ENCODE data around the gene CLDN7.

Gene CLDN7

DNA sequence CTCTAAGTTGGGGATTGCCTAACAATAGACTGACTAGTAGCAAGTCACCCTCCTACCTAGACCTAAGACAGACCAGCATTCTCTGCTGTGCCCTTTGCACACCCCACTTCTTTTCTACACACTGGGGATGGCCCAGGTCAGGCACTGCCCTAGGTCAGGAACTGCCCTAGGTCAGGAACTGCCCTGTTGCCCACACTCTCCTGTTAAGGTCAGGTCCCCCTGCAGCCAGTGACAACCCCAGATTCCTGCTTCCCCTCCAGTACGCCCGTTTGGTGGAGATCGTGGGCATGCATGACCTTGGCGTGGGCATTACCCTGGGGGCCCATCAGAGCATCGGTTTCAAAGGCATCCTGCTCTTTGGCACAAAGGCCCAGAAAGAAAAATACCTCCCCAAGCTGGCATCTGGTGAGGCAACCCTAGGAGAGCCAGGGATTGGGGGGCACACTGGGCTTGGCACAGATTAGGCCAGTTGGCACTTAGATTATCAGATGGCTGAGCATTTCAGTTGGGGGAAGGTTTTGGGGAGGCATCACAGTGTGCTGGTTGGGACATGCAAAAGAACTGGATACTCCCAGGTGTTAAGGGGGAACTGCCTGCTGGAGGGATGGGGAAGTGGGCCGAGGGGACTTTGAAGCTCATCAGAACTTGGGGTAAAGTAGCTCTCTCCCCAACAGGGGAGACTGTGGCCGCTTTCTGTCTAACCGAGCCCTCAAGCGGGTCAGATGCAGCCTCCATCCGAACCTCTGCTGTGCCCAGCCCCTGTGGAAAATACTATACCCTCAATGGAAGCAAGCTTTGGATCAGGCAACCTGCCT, 40.8 kb downstream of the CLDN7 start:
- DNase-seq (ENCODE audit: extremely low read depth in 1 of 2, low read depth in 1 of 2) = no peak

DNA sequence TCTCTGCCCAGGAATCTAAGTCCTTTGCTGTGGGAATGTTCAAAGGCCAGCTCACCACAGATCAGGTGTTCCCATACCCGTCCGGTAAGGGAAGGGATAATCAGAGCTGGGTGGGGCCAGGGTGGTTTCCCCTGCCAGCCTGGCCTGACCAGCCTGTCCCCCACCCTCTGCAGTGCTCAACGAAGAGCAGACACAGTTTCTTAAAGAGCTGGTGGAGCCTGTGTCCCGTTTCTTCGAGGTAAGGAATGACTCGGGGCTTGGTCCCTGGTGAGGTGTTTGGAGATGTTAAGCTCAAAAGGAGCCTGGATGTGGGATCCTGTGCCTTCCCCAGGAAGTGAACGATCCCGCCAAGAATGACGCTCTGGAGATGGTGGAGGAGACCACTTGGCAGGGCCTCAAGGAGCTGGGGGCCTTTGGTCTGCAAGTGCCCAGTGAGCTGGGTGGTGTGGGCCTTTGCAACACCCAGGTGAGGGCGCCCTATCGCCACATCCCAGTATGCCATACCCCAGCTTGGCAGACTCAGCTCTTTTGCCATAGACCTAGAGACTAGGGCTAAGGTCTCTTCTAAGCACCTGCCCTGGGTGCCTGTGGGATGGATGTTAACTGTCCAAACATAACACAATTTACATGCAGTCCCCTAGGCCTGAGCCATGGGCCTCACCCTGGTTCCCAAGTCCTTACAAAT, 41.5 kb downstream of the CLDN7 start:
- peak in 1 of 2 donors; percentile 57 for DNase-seq (ENCODE audit: extremely low read depth in 1 of 2, low read depth in 1 of 2)

DNA sequence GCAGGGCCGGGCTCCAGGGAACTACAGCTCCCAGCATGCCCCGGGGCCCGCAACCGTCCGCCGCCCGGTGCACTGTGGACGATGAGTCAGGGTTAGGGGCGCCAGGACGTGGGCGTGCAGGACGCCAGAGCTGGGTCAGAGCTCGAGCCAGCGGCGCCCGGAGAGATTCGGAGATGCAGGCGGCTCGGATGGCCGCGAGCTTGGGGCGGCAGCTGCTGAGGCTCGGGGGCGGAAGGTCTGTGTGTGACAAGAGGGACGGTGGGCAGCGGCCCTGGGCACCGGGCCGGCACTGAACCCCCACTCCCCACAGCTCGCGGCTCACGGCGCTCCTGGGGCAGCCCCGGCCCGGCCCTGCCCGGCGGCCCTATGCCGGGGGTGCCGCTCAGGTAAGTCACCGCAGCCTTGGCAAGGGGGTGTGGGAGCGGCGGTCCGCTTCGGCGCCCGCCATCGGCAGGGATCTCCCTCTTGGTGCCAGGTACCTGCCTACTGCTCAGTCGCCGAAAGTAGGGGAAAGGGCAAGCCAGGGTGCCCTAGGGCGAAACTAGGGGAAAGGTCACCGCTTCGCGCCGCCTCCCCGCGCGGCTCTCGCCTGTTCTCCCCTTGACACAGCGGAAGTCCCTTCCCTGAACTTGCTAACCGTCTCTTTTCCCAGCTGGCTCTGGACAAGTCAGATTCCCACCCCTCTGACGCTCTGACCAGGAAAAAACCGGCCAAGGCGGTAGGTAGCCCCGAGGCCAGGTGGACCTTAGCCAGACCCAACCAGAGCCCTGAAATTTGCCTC, 42.3 kb downstream of the CLDN7 start, which contains the start of the genes ACADVL and DLG4:
TSS of gene ACADVL (plus strand) at position 127 of the 781 bp plus-strand sequence. CDS start at position 174, 47 bp downstream.
TSS of gene DLG4 (minus strand) at position 25 of the 781 bp plus-strand sequence.
- DNase-seq (ENCODE audit: extremely low read depth in 1 of 2, low read depth in 1 of 2) = peak; percentile 85 to 87

DNA sequence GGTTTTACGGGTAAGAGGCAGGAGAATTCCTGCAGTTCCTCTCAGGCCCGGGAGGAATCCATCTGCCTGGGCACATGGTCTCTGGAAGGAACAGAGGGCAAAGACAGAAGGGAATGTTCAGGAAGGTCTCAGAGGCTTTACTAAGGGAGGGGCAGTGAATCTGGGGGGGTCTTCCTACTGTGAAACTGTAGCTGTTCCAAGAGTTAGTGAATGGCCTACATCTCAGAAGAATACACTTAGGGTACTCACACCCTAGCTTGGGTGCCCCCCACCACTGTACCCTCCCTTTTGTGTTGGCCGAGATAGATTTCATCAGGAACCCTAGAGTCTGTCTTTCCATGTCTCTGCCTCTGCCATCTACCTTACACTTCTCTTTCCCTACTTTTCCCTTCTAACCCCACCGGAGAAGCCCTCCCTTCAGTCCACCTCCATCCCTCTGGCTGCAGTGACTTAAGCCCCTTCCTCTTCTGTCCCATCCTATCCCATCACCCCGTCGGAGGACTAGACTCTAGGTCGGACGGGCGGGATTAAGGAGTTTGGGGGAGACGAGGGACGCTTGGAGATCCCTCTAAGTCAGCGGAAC, 43.0 kb downstream of the CLDN7 start:
- DNase-seq (ENCODE audit: extremely low read depth in 1 of 2, low read depth in 1 of 2) = no peak

DNA sequence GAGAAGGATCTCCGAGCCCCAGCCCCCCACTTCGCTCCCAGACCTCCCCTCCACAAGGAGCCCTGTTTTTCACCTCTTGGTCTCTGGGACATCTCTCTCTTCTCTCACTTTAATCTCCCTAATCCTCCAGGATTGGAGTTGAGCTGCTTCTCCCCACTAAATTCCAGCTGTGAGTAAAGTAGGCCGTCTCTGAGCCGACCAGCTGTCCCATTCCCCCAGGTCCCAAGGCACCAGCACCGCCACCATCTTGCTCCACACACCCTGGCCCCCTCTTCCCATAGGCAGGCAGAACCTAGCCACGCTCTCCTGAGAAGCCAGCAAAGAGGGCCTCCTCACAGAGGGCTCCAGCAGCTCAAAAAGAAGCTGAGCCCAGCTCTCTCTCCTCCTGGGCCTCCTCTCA, 43.5 kb downstream of the CLDN7 start:
- DNase-seq (ENCODE audit: extremely low read depth in 1 of 2, low read depth in 1 of 2) = no peak

DNA sequence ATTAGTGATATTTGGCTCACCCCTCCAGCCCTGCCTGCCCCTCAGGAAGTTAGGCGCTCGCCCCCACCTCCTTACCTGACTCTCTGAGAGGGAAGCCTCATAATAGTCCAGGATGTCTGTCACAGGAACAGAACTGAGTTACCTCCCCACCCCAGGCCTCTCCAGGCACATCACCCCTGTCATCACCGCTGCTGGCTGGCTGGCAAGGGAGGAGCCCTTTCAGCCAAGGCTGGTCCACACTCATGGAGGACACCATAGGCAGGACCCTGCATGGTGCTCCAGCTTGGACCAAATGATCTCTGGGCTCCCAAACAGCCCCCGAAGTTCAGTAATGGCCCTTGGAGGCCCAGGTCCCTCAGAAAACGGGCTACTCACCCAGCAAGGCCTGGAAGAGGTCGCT, 44.1 kb downstream of the CLDN7 start:
- no peak for DNase-seq (ENCODE audit: extremely low read depth in 1 of 2, low read depth in 1 of 2)

DNA sequence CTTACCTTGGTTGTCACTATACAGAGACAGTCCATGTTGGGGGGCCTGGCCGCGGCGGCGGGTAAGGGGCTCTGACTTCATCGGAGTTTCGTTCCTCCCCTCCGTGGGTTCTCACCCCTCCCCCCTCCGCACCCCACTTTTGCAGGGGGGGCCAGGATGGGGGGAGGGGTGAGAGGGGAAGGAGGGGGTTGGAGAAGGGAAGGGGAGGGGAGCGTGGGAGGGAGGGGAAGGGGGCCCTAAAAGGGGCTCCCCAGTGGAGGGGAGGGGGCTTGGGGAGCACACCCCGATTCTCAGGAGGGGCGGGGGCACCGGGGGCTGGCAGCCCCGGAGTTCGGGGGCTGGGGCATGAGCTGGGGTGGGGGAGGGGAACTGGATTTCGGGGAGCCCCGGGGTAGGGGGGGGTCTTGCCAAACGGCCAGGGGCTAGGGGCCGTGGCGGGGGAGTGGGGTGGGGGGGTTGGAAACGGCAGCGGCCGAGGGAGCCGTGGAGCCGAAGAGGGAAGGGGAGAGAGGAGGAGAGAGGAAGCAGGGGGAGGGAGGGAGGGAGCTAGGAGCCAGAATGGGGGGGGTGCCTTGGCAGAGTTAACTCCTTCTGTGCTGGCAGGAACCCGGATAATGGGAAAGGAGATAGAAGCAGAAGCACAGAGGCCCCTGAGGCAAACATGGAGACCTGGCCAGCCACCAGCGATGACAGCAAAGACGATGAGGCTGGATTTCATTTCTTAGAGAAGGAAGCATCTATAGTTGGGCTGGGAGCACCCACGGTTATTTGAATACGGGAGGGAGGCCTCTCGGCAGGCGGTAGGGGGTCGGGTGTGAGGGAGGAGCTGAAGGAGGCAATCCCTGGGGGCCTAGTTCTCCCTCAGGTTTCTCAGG, 44.9 kb downstream of the CLDN7 start:
- DNase-seq (ENCODE audit: extremely low read depth in 1 of 2, low read depth in 1 of 2) = no peak

DNA sequence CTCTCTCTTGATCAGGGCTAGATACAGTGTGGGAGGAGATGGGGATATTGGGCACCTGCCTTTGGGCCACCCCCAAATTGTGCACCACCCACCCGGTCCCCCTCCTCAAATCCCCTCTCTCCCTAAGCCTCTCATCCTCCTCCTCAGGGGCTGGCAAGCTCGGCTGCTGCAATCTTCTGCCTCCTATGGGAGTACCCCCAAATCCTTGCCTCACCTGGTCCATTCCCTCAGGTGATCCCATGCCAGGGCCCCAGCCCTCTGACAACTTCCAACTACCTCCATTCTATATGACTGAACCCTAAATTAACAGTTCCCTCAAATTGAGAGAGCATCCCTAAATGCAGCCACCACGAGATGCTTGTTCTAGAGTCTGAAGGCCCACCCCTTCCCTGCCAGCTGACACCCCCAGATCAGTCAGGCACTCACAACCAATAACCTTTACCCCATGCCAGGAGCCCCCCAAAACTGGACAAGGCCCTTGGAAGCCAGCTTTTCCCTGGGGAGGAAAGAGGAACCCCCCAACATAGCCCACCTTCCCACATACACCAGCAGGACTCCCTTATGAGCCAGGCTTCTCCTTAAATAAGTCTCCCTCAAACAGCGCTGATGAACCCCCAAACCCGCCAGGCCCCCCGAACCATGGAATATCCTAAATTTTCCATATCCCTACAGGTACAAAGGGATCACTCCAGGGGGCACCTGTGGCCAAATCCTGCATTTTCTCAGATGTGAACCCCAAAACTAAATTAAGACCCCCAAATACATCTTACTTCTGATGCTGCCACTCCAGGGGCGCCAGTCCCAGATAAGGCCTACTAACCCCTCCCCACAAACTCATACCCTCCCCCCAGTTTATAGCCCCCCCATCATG, 45.8 kb downstream of the CLDN7 start:
- no peak for DNase-seq (ENCODE audit: extremely low read depth in 1 of 2, low read depth in 1 of 2)

DNA sequence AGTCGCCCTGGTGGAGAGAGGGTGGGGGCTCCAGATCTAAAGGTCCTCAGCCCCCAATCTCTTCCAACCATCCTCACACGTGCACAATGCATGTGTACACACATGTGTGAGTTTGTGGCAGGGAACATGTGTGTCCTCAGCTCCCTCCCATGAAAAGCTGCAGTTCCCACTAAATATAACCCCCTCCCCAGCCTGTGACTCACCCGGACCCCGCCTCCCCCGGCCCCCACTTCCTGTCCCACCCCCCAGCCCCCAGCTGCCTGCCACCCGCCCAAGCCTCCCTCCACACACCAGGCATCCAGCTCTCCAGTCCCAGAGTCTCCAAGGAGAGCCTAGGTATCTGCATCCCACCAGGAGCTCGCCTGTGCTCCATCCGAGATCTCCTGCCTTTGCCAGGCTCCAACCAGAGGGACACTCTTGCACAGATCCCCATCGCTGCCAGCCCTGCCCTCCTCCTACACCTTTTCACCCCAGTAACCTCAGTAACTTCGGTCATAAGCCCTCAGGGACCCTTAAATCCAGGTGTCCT, 46.6 kb downstream of the CLDN7 start:
- no peak for DNase-seq (ENCODE audit: extremely low read depth in 1 of 2, low read depth in 1 of 2)

DNA sequence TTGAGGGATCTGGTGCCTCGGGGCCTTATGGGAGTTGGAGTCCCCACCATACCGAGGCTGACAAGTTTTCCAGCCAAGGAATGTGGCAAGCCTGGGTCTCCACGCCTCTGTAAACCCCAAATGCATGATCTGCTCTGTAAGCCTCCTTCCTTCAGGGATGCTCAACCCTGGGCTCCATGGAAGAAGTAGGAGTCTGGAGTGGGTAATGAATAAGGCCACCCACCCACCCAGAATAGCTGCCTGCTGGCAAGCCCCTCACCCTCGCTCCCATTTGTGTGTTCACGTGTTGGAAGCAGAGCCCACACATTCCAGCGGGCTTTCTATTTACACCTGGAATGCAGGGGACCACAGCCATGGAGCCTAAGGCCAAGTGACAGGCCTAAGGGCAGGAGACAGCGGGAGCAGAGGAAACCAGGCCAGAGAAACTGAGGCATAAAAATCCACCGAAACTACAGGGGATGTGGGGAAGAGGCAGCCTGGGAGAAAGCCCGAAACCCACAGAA, 47.1 kb downstream of the CLDN7 start:
- DNase-seq (ENCODE audit: extremely low read depth in 1 of 2, low read depth in 1 of 2) = no peak

DNA sequence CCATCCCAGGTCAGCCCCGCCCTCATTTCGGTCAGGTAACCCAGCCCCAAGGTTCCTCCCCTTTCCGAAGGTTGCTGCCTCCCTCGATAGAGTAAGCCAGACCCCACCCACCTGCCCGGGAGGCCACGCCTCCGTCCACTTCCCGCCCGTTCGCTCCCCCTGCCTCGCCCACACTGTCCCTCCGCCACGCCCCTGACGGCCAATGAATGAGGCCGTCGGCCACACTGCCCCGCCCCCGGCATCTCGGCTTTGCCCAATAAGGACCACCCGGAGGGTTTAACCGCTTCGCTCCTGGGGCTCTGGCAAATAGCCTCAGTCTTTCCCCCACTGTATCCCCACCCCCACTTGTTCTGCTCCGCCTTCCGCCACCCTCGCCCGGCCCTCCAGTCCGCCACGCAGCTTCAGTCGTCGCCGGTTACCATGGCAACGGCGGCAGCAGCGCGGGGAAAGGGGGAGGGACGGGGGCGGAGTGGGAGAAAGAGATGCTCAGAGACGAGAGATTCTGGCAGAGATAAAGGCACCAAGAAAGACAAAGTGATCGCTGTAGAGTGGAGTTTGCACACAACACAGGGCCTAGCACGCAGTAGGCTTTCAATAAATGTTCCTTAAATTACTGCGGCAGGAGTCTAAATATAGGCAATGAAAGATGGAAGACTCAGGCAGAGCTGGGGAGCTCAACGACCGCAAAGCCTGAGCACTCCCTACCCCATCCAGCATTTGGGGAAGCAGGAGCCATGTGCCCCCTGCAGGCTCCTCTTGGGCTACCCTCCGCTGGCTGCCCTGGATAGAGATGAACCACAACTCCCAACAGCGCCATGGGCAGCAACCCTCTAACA, 47.8 kb downstream of the CLDN7 start:
- peak; percentile 100 for DNase-seq (ENCODE audit: extremely low read depth in 1 of 2, low read depth in 1 of 2)

DNA sequence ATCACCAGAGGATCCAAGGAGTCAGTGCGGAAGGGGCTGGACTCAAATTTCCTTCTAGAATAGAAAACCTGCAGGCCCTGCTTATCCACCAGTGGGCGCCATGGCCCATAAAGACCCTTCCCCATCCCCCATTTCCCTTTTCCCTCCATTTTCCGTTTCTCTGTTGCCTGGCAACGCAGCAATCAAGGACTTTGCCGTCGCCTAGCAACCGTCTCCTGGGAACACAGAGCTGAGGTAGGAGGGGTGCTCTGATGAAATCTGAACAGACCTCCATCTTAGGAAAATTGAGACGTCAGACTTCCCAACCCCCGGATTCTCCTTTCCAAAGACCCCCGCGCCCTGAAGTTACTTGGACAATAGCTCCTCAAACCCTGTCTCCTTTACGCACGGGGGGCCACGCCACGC, 48.4 kb downstream of the CLDN7 start:
- peak in 1 of 2 donors; percentile 40 for DNase-seq (ENCODE audit: extremely low read depth in 1 of 2, low read depth in 1 of 2)

DNA sequence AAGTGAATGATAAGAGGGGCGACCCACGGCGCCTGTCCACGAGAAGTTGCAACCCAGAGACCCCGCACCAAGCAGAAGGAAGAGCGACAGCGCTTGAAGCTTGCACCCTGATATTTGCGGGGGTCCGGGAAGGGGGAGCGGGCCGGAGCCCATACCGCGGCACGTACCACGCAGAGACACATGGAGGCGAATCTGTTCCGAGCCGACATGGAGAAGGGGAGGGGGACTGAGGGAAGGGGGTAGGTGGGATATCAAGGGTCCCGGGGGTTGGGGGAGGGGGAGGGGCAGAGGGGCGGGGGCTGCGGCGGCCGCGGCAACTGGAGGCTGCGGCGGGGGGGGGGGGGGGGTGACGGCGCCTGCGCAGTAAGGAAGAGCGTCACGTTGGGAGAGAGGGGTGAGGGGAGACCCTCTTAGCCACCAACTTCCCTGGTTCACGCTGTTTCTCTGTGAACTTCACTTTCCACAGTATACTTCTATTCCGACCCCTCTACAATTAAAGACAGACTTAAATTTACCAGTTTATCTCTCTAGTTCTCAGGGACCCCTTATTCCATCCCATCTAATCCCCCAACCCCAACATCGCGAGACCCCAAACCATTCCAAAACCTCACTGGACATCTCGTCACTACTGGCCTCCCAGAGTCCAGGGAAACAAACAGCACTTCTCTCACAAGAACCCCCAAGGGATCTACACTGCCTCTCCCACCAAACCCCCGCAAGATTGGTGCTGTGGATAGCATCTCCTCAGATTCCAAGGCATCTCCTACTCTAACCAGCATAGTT, 50.6 kb downstream of the CLDN7 start:
- no peak for DNase-seq (ENCODE audit: extremely low read depth in 1 of 2, low read depth in 1 of 2)

All from stimulated activated CD8-positive, alpha-beta memory T cell treated with anti-CD3 and anti-CD28 coated beads, Interleukin-7, amount 100 ng/mL, for 48 hours (primary cell).